Stomach smooth muscle (tissue), 2 donors: ENCODE results near the gene FHAD1.

Experiments used
- H3K27ac ChIP-seq: one replicate; pipeline ENCODE4 v1.7.0; 2013; ENCODE audit warnings: mild to moderate bottlenecking, low read length, inconsistent platforms
- H3K27me3 ChIP-seq, 2 donors: one replicate each; pipeline ENCODE4 v1.7.0; 2013; ENCODE audit warnings: low read length in 2 of 2; ENCODE audit not compliant: insufficient read depth in 2 of 2, control insufficient read depth in 1 of 2
- H3K36me3 ChIP-seq, 2 donors: one replicate each; pipeline ENCODE4 v1.7.0; 2013; ENCODE audit warnings: low read length in 2 of 2; ENCODE audit not compliant: control insufficient read depth in 2 of 2, insufficient read depth in 2 of 2
- H3K4me1 ChIP-seq: one replicate; pipeline ENCODE4 v1.7.0; 2013; ENCODE audit warnings: low read length; ENCODE audit not compliant: control insufficient read depth, insufficient read depth
- H3K4me3 ChIP-seq, 2 donors: one replicate each; pipeline ENCODE4 v1.7.0; 2013; ENCODE audit warnings: low read length in 2 of 2
- H3K9ac ChIP-seq, 2 donors: one replicate each; pipeline ENCODE4 v1.7.0; 2013; ENCODE audit warnings: low read length in 2 of 2, mild to moderate bottlenecking in 1 of 2
- H3K9me3 ChIP-seq, 2 donors: one replicate each; pipeline ENCODE4 v1.7.0; 2013; ENCODE audit warnings: low read length in 2 of 2; ENCODE audit not compliant: control insufficient read depth in 2 of 2
- donor health status: healthy.
- donor health status: Pancreatic carcinoma.

FHAD1 gene

GRCh38 chr1:15444468-15445389, 197.7 kb downstream of the FHAD1 start:
- Histone ChIP-seq H3K9ac (no peak overlapping the region), H3K27ac (no peak overlapping the region), H3K4me3 (no peak overlapping the region), H3K4me1 (no peaks in the 10 kb centered on the region), H3K36me3 (no peaks in the 10 kb centered on the region), H3K27me3 (no peaks in the 10 kb centered on the region), H3K9me3 (no peaks in the 10 kb centered on the region)

- H3K36me3 ChIP-seq, result no peaks in the 10 kb centered on the region
- H3K27ac ChIP-seq, result no peak overlapping the region
- H3K9me3 ChIP-seq, result no peaks in the 10 kb centered on the region
- no peaks in the 10 kb centered on the region for H3K27me3 ChIP-seq
- no peaks in the 10 kb centered on the region for H3K4me1 ChIP-seq
- no peak overlapping the region for H3K4me3 ChIP-seq
- H3K9ac ChIP-seq, result no peak overlapping the region
Measured at GRCh38 chr1:15445390-15446122, 198.5 kb downstream of the FHAD1 start.

GRCh38 chr1:15446212-15446611, 199.2 kb downstream of the FHAD1 start:
- Histone ChIP-seq H3K4me1 (no peaks in the 10 kb centered on the region), H3K9ac (no peak overlapping the region), H3K9me3 (peaks cover 0 to 3% of the 10 kb centered on the region in 2 donors), H3K27ac (no peak overlapping the region), H3K4me3 (no peak overlapping the region), H3K27me3 (no peaks in the 10 kb centered on the region), H3K36me3 (no peaks in the 10 kb centered on the region)
